GM21825 (cell line): ENCODE data around the gene ADARB2.

Experiments used
- ATAC-seq: cut with Tn5 transposase; IDR thresholded peaks from one replicate; pipeline ENCODE4 v1.9.1; 2021; ENCODE audit warnings: mild to moderate bottlenecking, moderate library complexity; ENCODE audit not compliant: unreplicated experiment

Gene ADARB2

DNA sequence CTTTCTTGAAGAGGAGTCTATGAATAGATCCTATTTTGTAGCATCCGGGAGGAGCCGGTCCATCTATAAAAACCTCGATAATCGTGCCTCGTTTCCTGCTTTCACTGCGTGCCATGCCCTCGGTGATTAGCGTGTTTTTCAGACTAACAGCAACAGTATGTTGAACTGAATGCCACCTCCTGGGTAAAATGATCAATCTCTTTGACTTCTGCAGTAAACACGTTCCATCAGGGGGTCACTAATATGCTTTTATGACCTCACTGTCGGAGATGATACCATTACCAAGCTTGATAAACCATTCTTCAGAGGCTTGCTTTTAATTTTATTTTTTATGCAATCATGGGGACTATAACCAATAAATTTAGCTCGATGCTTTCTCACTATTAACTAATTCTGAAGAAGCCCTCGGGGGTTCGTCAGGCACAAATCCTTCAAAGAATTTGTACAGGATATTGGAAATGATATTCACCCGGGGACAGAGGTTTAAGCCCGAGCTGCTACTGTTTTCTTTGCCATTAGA, 228.3 kb downstream of the ADARB2 start:
- no peak for ATAC-seq

DNA sequence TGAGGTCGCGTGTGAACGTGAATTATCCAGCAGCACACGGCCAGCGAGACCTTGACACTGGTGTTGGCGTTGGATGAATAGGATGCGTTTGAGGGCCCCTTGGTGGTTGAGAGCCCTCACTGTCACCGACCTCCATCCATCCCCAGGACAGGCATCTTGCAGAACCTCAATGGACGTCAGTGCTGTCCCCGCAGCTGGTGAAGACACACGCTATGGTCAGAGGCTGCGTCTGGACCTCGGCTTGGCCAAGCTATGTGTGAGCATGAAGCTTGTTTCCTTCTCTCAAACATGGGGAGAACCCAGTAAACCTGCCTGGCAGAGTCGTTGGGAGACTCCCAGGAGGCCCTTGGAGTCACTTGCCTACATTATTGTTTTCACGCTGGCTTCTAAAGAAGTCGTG, 229.2 kb downstream of the ADARB2 start:
- no peak for ATAC-seq

GRCh38 chr10:1507436-1507835, 229.9 kb downstream of the ADARB2 start:
- ATAC-seq, result no peak

DNA sequence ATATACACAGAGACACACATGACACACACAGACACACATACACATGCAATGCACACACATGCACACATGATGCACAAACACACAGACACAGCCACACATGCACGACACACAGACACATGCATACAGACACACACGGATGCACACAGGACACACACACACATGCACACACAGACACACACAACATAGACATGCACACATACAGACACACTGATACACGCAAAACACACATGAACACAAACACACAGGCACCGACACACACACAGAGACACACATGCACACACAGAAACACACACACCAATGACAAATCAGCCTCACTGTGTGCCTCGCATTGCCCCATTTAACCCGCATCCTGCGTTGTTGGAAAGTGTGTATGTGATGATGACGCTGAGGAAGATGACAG, 232.4 kb downstream of the ADARB2 start:
- ATAC-seq, result no peak

GRCh38 chr10:1504286-1504685, 233.0 kb downstream of the ADARB2 start:
- no peak for ATAC-seq

DNA sequence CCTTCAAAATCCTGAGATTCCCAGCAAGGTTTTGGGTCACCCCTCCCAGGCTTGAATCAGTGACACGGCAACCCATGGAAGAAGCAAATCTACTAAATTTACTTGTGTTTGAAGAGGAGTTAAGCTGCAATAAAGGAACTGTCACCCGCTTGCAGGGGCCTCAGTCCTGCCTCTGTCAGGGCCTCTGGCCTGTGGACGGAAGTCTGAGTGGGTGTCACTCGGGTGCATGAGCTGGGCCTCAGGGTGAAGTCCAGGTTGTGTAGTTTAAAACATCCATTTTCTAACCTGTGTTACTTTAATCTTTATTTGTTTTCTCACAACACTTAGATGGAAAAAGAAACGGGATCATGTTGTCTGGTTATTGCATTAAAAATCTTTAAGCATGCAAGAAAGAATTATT, 234.9 kb downstream of the ADARB2 start:
- ATAC-seq, result no peak

DNA sequence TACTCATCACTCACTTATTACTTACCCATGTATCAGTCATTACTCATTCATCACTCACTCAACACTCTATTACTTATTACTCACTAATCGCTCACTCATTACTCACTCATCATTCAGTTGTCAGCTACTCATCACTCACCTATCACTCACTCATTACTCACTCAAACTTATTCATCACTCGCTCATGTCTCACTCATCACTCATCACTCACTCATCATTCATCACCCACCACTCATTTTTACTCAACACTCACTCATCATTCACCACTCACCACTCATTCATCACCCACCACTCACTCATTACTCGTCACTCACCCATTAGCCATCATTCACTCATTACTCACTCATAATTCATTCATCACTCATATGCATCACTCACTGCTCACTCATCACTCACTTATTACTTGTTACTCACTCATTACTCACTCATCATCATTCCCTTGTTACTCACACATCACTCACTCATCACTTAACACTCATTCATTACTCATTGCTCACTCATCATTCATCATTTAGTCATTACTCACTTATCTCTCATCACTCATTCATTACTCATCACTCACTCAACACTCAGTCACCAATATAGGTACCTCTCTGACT, 237.9 kb downstream of the ADARB2 start:
- no peak for ATAC-seq

DNA sequence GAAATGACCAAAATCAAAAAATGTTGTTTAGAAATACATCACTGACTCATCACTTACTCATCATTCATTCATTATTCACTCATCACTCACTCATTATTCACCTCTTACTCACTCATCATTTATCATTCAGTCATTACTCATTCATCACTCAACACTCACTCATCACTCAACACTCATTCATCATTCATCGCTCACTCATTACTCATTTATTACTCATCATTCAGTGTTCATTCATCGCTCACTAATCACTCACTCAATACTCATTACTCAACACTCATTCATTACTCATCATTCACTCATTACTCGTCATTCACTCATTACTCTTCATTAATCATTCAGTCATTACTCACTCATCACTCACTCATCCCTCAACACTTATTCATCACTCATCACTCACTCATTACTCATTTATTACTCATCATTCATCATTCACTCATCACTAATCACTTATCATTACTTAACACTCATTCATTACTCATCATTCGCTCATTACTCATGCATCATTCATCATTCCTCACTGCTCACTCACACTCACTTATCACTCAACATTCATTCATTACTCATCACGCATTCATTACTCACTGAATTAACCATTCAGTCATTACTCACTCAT, 238.5 kb downstream of the ADARB2 start:
- ATAC-seq, result no peak

DNA sequence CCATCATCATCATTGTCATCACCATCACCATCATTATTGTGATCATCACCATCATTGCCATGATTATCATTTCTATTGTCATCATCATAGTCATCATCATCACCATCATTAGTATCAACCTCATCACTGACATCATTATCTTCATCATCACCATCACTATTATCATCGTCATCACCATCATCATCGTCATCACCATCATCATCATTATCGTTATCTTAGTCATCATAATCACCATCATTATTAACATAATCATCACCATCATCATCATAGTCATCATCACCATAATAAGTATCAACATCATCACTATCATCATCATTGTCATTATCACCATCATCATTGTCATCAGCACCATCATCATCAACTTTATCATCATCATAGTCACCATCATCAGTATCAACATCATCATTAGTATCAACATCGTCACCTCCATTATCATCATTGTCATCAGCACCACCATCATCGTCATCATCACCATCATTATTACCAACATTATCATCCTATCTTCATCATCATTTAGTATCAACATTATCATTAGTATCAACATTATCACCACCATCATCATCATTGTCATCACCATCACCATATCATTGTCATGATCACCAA, 241.3 kb downstream of the ADARB2 start:
- ATAC-seq, result no peak

DNA sequence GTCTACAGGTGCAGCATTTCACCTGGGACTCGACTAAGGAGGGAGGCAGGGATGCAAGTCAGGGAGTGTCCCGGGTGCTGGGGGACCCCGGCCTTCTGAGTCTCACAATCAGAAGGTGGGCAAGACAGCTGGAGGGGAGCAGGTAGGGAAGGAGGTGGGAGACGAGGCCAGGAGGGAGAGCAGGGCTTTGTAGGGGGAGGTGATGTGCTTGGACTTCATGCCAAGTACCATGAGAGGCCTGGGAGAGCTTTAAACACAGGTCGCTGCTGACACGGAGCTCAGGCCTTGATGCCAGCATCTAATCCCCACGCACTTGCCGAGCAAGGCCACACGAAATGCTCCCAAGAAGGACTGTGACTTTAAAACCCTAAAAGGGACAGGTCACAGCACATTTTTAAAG, 244.7 kb downstream of the ADARB2 start:
- no peak for ATAC-seq

DNA sequence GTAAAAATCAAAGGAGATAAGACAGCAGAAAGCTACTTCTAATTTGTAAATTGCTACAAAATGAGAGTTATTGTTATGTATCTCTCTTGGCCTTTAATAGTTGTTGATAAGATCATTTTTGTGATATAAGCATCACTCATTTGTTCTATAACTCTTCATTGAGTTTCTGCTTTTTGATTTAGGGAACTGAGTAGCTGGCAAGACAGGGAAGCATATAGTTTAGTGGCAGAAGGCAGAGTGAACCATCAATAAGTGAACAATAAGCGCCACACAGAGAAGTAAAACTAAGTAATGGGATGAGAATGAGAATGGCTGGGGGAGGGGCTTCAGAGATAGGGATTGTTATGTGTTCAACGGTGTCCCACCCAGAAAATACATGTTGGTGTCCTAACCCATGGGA, 245.4 kb downstream of the ADARB2 start:
- no peak for ATAC-seq

DNA sequence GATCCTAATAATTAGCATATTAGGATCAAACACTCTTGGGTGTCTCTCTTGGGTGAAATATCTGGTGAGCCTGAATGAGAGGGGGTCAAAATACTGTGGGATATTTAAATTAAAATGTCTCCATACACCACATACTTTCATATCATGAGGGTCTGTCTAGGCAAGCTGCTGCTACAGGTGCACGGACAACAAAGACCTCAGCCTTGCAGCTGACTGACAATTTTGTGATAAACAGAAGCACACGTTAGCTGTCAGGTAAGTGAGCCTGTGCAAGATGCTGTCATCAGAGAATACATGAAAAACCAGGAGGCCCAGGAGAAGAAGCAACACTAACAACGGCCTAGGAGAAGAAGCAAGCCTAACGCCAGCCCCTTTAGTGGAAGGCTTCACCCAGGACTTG, 247.5 kb downstream of the ADARB2 start:
- ATAC-seq, result no peak

GRCh38 chr10:1488970-1489548, 248.3 kb downstream of the ADARB2 start:
- ATAC-seq, result peak; percentile 95

DNA sequence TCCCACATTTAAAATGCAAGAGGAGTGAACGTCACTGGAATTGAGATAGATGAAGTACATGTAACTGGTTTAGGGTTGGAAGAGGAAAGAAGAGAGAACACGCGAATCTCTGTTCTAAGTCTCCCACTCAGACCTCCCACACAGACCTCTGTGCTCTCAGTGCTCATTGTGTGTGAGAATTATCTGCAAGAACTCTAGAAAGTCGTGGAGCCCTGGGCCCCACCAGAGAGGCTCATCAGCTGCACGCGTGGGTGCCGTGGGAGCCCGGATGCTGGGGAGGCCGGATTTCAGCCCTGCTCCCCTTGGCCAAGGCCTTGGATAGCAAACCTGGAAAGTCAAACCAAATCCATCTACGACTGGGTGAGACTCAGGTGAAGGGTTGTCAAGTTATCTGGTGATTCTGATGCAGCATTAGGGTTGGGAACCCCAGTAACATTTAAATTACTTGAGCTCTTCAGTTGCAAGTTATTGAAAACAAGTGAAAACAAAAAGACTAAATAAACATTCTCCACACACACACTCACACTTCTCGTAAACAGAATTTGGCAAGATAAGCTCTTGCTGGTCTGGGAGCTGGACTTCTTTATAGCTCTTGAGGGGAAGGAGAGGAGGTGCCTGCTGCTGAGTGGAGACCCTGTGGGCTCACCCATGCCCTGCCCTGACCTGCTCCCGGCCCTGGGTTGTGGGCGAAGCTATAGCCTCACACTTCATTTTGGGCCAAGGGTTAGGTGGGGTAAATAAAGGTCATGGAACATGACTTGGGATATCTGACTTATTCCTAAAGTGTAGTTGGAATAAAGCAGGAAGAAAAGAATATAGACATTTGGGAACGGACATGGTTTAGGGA, 250.3 kb downstream of the ADARB2 start:
- ATAC-seq, result no peak

DNA sequence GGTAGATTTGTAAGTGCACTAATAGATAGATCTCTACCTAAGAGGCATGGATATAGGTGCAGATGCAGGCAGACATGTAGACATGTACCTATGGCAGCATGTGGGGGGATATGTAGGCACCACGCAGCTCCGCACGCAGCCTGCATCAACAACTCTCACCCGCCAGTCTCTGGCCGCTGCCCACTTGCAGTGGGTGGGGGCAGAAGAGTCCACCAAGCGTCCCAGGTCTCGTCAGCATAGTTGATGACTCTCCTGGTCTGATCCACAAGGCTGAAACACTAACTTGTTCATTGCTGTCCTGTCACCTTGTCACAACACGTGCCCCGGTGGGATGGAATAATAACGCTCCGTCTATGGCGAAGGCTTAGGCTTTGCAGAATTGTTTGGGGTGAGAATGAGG, 252.0 kb downstream of the ADARB2 start:
- no peak for ATAC-seq

DNA sequence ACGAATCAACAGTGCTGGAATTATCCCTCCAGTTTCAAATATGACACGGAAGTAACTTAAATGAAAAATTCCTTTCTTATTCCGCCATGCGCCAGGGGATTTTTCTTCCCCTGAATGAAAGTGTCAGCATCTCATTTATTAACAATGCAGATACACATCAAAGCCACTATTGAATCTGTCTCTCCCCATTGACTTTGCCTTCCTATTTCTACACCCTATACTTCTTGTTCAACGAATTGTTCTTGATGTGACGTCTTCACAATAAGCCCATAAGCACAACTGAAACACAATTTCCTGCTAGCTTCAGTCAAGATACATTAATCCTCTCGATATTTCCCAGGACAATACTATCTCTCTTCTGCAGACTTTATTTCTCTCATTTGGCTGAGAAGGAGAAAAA, 253.5 kb downstream of the ADARB2 start:
- ATAC-seq, result no peak

GRCh38 chr10:1483246-1483645, 254.1 kb downstream of the ADARB2 start:
- no peak for ATAC-seq

GRCh38 chr10:1477578-1477977, 259.7 kb downstream of the ADARB2 start:
- ATAC-seq, result no peak

DNA sequence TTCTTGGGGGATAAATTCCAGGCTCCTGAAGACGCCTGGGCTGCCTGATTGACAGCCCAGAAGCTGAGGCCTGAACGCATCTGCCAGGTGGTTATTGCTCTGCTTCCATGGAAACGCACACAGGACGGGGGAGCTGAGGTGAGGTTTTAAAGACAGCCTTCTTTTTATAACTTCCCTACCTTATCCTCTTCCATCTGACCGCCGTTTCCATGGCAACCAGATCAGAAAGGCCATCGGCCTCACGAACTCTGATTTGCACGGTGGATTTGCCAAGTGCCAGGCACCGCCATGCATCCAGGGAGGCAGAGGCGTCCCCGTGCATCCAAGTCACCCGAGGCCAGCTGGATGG, 260.9 kb downstream of the ADARB2 start:
- no peak for ATAC-seq

GRCh38 chr10:1475771-1476454, 261.4 kb downstream of the ADARB2 start:
- no peak for ATAC-seq

DNA sequence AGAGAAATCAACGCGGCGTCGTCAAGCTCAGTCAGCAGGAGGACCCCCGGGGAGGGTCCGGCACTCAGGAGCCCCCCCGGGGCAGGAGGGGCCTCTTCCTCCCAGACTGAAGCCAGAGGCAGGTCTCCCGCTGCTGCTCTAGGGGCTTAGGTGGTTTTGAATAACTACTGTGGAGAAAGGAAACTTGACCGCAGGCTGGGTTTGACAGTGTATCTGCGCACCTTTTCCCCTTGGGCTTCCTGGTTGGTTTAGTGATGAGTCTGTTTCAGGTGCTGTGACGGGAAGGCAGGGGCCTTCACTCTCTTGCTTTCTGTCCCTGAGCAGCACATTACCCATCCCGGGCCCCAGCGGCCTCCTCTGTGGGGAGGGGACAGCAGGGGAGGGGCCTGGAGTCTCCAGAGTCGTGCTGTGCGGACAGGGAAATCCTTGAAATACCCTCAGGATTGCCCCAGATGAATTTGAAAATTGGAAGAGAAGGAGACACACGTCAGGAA, 262.2 kb downstream of the ADARB2 start:
- ATAC-seq, result no peak
